ENCODE data around the gene MMS19. TPM values are rescaled to one million over a fixed set of nuclear protein-coding genes. Genes with fewer than 3 reads are reported as not detected.

MMS19 gene
- 76.0 TPM for total RNA-seq

GRCh38 chr10:97498076-97498840 is at the start of gene MMS19:
Gene MMS19 (minus strand): TSS chr10:97498422. CDS start chr10:97498384, 38 bp downstream.

GRCh38 chr10:97498841-97499560 is 779 bp upstream of the MMS19 start, which contains the start of gene UBTD1:
Gene UBTD1 (plus strand): TSS chr10:97498924. CDS start chr10:97499204, 280 bp downstream.

GRCh38 chr10:97445722-97446639 is 52.2 kb downstream of the MMS19 start, which contains the start of the genes EXOSC1 and ZDHHC16:
Gene EXOSC1 (minus strand): TSS chr10:97446006. CDS start chr10:97445985, 21 bp downstream.
Gene ZDHHC16 (plus strand): TSS chr10:97446175. CDS start chr10:97451676, 5,501 bp downstream.

GRCh38 chr10:97425964-97426775 is 72.1 kb downstream of the MMS19 start, which contains the start of gene PGAM1:
Gene PGAM1 (plus strand): TSS chr10:97426191. CDS start chr10:97426308, 117 bp downstream.

Small RNA genes lying within 50 kb of the gene (small RNA-seq; reads per million reads assigned to genes)
- not detected for gene RF00019 (ENCODE audit: low replicate concordance)

Other genes starting within 250 kb of the MMS19 start
- 18.0 TPM for gene ARHGAP19, start 205.8 kb downstream of the MMS19 start, total RNA-seq
- 4.3 TPM for gene FRAT1, start 179.2 kb downstream of the MMS19 start, total RNA-seq
- 17.3 TPM for gene FRAT2, start 163.7 kb downstream of the MMS19 start, total RNA-seq
- gene RRP12, start 97.1 kb downstream of the MMS19 start, total RNA-seq = 27.2 TPM
- gene PGAM1, start 72.2 kb downstream of the MMS19 start, total RNA-seq = 163 TPM
- 32.3 TPM for gene EXOSC1, start 52.4 kb downstream of the MMS19 start, total RNA-seq
- 22.2 TPM for gene ZDHHC16, start 52.2 kb downstream of the MMS19 start, total RNA-seq
- 15.2 TPM for gene UBTD1, start 502 bp upstream of the MMS19 start, total RNA-seq
- gene ANKRD2, start 74.4 kb upstream of the MMS19 start, total RNA-seq = 1.6 TPM
- gene HOGA1, start 86.0 kb upstream of the MMS19 start, total RNA-seq = 26.2 TPM
- 2.3 TPM for gene C10orf62, start 91.3 kb upstream of the MMS19 start, total RNA-seq
- 8.6 TPM for gene MORN4, start 135.1 kb upstream of the MMS19 start, total RNA-seq
- gene PI4K2A, start 142.2 kb upstream of the MMS19 start, total RNA-seq = 16.2 TPM
- 9.9 TPM for gene AVPI1, start 188.8 kb upstream of the MMS19 start, total RNA-seq
- 22.9 TPM for gene MARVELD1, start 215.3 kb upstream of the MMS19 start, total RNA-seq
- gene ZFYVE27, start 238.7 kb upstream of the MMS19 start, total RNA-seq = 25.2 TPM

Data from metanephros (tissue), 2 donors.